CD14-positive monocyte (primary cell): ENCODE data around the gene RERE. TPM values are rescaled to one million over a fixed set of nuclear protein-coding genes. Genes with fewer than 3 reads are reported as not detected.

Experiments used
- DNase-seq, 3 donors: peaks; one replicate each; pipeline ENCODE4 v3.0.0-alpha.2; 2011 to 2022
- H2AFZ ChIP-seq: 2 replicates; pipeline ENCODE4 v1.6.0; 2012; ENCODE audit warnings: mild to moderate bottlenecking, low read depth, low read length, inconsistent platforms; ENCODE audit not compliant: insufficient read depth, poor library complexity, severe bottlenecking
- H3K27ac ChIP-seq, 2 donors: 1 replicate in 1 of 2; 2 replicates in 1 of 2; pipeline ENCODE4 v1.5.1; 2012 to 2013; ENCODE audit warnings: low read length in 2 of 2, control low read depth in 1 of 2, inconsistent platforms in 1 of 2, low read depth in 1 of 2, mild to moderate bottlenecking in 1 of 2
- H3K27me3 ChIP-seq, 2 donors: one replicate each; pipeline versions ENCODE4 v1.6.0 to v1.6.1; 2011 to 2013; ENCODE audit warnings: low read length in 2 of 2; ENCODE audit not compliant: control insufficient read depth in 2 of 2, insufficient read depth in 2 of 2
- H3K36me3 ChIP-seq, 2 donors: replicated peaks in 1 of 2; 1 replicate in 1 of 2; 2 replicates in 1 of 2; pipeline versions ENCODE4 v1.5.1 to v1.6.1; 2012 to 2013; ENCODE audit warnings: low read length in 2 of 2, control low read depth in 1 of 2, inconsistent platforms in 1 of 2, mild to moderate bottlenecking in 1 of 2; ENCODE audit not compliant: insufficient read depth in 2 of 2, control insufficient read depth in 1 of 2
- H3K4me1 ChIP-seq, 2 donors: 1 replicate in 1 of 2; 2 replicates in 1 of 2; pipeline versions ENCODE4 v1.5.1 to v1.6.1; 2012 to 2013; ENCODE audit warnings: low read length in 2 of 2, control low read depth in 1 of 2, inconsistent platforms in 1 of 2, mild to moderate bottlenecking in 1 of 2, moderate library complexity in 1 of 2; ENCODE audit not compliant: insufficient read depth in 2 of 2, control insufficient read depth in 1 of 2
- H3K4me2 ChIP-seq: replicated peaks from 2 replicates; pipeline ENCODE3; 2012; ENCODE audit warnings: low read length, moderate library complexity, mild to moderate bottlenecking; ENCODE audit not compliant: poor library complexity, severe bottlenecking; ENCODE audit errors: extremely low read depth
- H3K4me3 ChIP-seq, 3 experiments: fragments of 200-600 bp in 1 of 3; sonication (generic) in 1 of 3; replicated peaks in 1 of 3; 1 replicate in 2 of 3; 2 replicates in 1 of 3; pipeline ENCODE4 v1.5.1; 2011 to 2013; ENCODE audit warnings: low read length in 3 of 3, mild to moderate bottlenecking in 3 of 3, control low read depth in 2 of 3, low read depth in 2 of 3, inconsistent platforms in 1 of 3, moderate library complexity in 1 of 3
- H3K79me2 ChIP-seq: 2 replicates; pipeline ENCODE4 v1.6.0; 2012; ENCODE audit warnings: mild to moderate bottlenecking, control low read depth, inconsistent platforms, low read length, moderate library complexity; ENCODE audit not compliant: insufficient read depth
- H3K9ac ChIP-seq: 2 replicates; pipeline ENCODE4 v1.6.0; 2017; ENCODE audit warnings: low read length, mild to moderate bottlenecking; ENCODE audit not compliant: insufficient read depth, poor library complexity, severe bottlenecking
- H3K9me3 ChIP-seq, 2 donors: replicated peaks in 1 of 2; 1 replicate in 1 of 2; 2 replicates in 1 of 2; pipeline versions ENCODE4 v1.5.1 to v1.6.1; 2012 to 2013; ENCODE audit warnings: low read length in 2 of 2, control low read depth in 1 of 2; ENCODE audit not compliant: control insufficient read depth in 1 of 2, insufficient read depth in 1 of 2
- H4K20me1 ChIP-seq: 2 replicates; pipeline ENCODE4 v1.6.0; 2012; ENCODE audit warnings: mild to moderate bottlenecking, low read length, control low read depth, moderate library complexity; ENCODE audit not compliant: insufficient read depth
- H3K27ac Mint-ChIP-seq, 7 donors: one replicate each; pipeline ENCODE4 v1.8.0; 2020; ENCODE audit warnings: mild to moderate bottlenecking in 7 of 7, mixed read lengths in 7 of 7, moderate library complexity in 6 of 7, inconsistent platforms in 2 of 7
- H3K27me3 Mint-ChIP-seq, 3 donors: one replicate each; pipeline ENCODE4 v1.8.0; 2021 to 2022; ENCODE audit warnings: low read depth in 3 of 3, mild to moderate bottlenecking in 3 of 3, mixed read lengths in 3 of 3, moderate library complexity in 3 of 3, inconsistent platforms in 1 of 3
- H3K36me3 Mint-ChIP-seq, 2 donors: one replicate each; pipeline ENCODE4 v1.8.0; 2020; ENCODE audit warnings: mixed read lengths in 2 of 2, inconsistent platforms in 1 of 2, mild to moderate bottlenecking in 1 of 2
- H3K4me1 Mint-ChIP-seq: one replicate; pipeline ENCODE4 v1.8.0; 2020; ENCODE audit warnings: mild to moderate bottlenecking, mixed read lengths
- H3K4me3 Mint-ChIP-seq, 2 donors: one replicate each; pipeline ENCODE4 v1.8.0; 2020; ENCODE audit warnings: mild to moderate bottlenecking in 2 of 2, mixed read lengths in 2 of 2, moderate library complexity in 1 of 2
- H3K9me3 Mint-ChIP-seq, 7 donors: one replicate each; pipeline ENCODE4 v1.8.0; 2020 to 2022; ENCODE audit warnings: mixed read lengths in 7 of 7, mild to moderate bottlenecking in 6 of 7, moderate library complexity in 6 of 7, inconsistent platforms in 2 of 7
- WGBS: methylation state at CpG from one replicate; pipeline ENCODE4 v1.1.5; 2013; ENCODE audit warnings: missing lambda C conversion rate; ENCODE audit not compliant: insufficient coverage; 5-methylcytosine and 5-hydroxymethylcytosine counted together
- intact Hi-C, 2 donors: fragments of 100-400 bp; cut with micrococcal nuclease; formaldehyde crosslinking; loops; one replicate each; pipeline versions ENCODE4 v1.15.0 to v1.15.1; 2023
- polyA plus RNA-seq, 3 donors: library from polyadenylated mRNA; depleted of rRNA in 1 of 3; unstranded in 2 of 3; stranded (reverse) in 1 of 3; fragments of 300-500 nt in 2 of 3; fragments of >200 nt in 1 of 3; fragmentation: Illumina TruSeq in 2 of 3; gene quantifications; 1 replicate in 2 of 3; 2 replicates in 1 of 3; pipeline ENCODE4 v1.2.3, GENCODE V29; 2012 to 2021
- TF ChIP-seq, protein P1 (sequence below): fragments of 200-600 bp; IDR thresholded peaks from one replicate; pipeline ENCODE4 v1.8.0; 2022; ENCODE audit warnings: antibody characterized with exemption, mild to moderate bottlenecking

Gene RERE
- polyA plus RNA-seq, 3 donors, result 1.2 to 19.4 (median 3.8) TPM

DNA sequence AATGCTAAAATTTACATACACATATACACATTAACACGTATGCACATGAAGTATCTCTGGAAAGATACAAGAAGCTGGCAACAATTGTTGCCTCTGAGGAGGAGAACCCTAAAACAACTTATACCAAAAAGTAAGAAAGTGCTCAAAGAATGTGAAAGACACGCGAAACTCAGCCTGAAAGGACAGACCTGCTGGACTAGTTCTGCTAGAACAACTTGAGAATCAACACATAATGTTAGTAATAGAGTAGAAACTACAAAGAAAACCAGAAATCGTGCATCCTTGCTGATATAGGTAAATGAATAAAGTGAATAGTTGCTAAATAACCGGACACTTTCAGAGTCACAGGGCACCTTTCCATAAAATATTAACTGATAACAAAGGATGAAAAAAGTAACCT, 242.5 kb downstream of the RERE start:
- DNase-seq, result no peak
- Mint-ChIP-seq H3K36me3 (peaks cover 0 to 3% of the 10 kb centered on the region in 2 donors), H3K4me3 (no peak overlapping the region), H3K9me3 (no peaks in the 10 kb centered on the region), H3K4me1 (peaks cover 14% of the 10 kb centered on the region), H3K27ac (no peak overlapping the region), H3K27me3 (no peaks in the 10 kb centered on the region)
- Histone ChIP-seq H2AFZ (no peak overlapping the region), H3K4me3 (no peak overlapping the region), H3K4me2 (no peak overlapping the region), H3K9me3 (no peaks in the 10 kb centered on the region), H3K9ac (no peak overlapping the region), H3K4me1 (peaks cover 0 to 5% of the 10 kb centered on the region in 2 donors), H4K20me1 (no peaks in the 10 kb centered on the region), H3K36me3 (no peaks in the 10 kb centered on the region), H3K79me2 (no peaks in the 10 kb centered on the region), H3K27me3 (no peaks in the 10 kb centered on the region), H3K27ac (no peak overlapping the region)
- intact Hi-C loops, result no loop called here
- TF ChIP-seq, protein P1, sequence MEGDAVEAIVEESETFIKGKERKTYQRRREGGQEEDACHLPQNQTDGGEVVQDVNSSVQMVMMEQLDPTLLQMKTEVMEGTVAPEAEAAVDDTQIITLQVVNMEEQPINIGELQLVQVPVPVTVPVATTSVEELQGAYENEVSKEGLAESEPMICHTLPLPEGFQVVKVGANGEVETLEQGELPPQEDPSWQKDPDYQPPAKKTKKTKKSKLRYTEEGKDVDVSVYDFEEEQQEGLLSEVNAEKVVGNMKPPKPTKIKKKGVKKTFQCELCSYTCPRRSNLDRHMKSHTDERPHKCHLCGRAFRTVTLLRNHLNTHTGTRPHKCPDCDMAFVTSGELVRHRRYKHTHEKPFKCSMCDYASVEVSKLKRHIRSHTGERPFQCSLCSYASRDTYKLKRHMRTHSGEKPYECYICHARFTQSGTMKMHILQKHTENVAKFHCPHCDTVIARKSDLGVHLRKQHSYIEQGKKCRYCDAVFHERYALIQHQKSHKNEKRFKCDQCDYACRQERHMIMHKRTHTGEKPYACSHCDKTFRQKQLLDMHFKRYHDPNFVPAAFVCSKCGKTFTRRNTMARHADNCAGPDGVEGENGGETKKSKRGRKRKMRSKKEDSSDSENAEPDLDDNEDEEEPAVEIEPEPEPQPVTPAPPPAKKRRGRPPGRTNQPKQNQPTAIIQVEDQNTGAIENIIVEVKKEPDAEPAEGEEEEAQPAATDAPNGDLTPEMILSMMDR, result no peak
- WGBS, result no CpG with 5 or more reads among the region's 5 CpGs

DNA sequence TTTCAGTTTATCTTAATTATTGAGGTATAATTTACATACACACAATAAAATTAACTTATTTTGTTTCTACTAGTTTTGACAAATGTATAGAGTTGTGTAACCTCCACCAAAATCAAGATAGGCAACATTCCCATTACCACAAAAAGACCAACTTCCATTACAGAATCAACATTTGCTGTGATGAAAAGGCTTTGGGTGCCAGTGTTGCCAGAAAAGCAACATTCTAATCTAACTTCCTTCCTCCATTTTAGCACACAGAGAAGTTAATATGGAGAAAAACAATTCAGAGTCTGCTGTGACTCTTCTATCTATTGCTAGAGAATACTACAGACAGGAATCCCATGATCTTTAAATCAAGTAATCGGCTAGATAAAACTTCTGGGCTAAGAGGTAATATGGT, 245.3 kb downstream of the RERE start:
- H3K79me2 ChIP-seq, result no peaks in the 10 kb centered on the region
- no peaks in the 10 kb centered on the region for H3K9me3 ChIP-seq
- peaks cover 0 to 5% of the 10 kb centered on the region in 2 donors for H3K4me1 ChIP-seq
- Mint-ChIP-seq H3K4me1 (peaks cover 14% of the 10 kb centered on the region), H3K36me3 (no peaks in the 10 kb centered on the region), H3K9me3 (no peaks in the 10 kb centered on the region), H3K4me3 (no peak overlapping the region), H3K27ac (no peak overlapping the region), H3K27me3 (no peaks in the 10 kb centered on the region)
- H3K4me2 ChIP-seq, result no peak overlapping the region
- no CpG with 5 or more reads among the region's 1 CpG for WGBS
- TF ChIP-seq, protein P1, result no peak
- H3K36me3 ChIP-seq, result no peaks in the 10 kb centered on the region
- peak overlapping the region; percentile 22 for H2AFZ ChIP-seq
- no peak overlapping the region for H3K4me3 ChIP-seq
- no peaks in the 10 kb centered on the region for H3K27me3 ChIP-seq
- H4K20me1 ChIP-seq, result no peaks in the 10 kb centered on the region
- intact Hi-C loops, result no loop called here
- H3K9ac ChIP-seq, result no peak overlapping the region
- no peak for DNase-seq
- no peak overlapping the region for H3K27ac ChIP-seq
